SIG-M5 (cell line): ENCODE results near the gene DNAJB9.

Source experiments
- DNase-seq: peaks from one replicate; lab custom pipeline; 2025; lab: John Stamatoyannopoulos, UW

Gene DNAJB9

GRCh38 chr7:108568801-108569380 lies 783 bp upstream of the DNAJB9 start:
- no peak for DNase-seq

GRCh38 chr7:108570146-108570755 lies 577 bp downstream of the DNAJB9 start:
- DNase-seq = no peak

- DNase-seq = no peak
Observed at GRCh38 chr7:108572480-108572879, 2.8 kb downstream of the DNAJB9 start.

GRCh38 chr7:108575156-108575555 lies 5.5 kb downstream of the DNAJB9 start:
- DNase-seq = no peak

GRCh38 chr7:108576116-108576515 lies 6.4 kb downstream of the DNAJB9 start:
- DNase-seq = no peak

GRCh38 chr7:108578937-108579336 lies 9.3 kb downstream of the DNAJB9 start:
- no peak for DNase-seq

- no peak for DNase-seq
Observed at GRCh38 chr7:108580298-108580697, 10.6 kb downstream of the DNAJB9 start.

- no peak for DNase-seq
Observed at GRCh38 chr7:108581655-108582491, 12.2 kb downstream of the DNAJB9 start.

- DNase-seq = no peak
Observed at GRCh38 chr7:108584211-108584610, 14.5 kb downstream of the DNAJB9 start.

- no peak for DNase-seq
Observed at GRCh38 chr7:108585843-108586242, 16.2 kb downstream of the DNAJB9 start.

- DNase-seq = no peak
Observed at GRCh38 chr7:108586274-108586710, 16.6 kb downstream of the DNAJB9 start.

GRCh38 chr7:108589199-108589598 lies 19.5 kb downstream of the DNAJB9 start:
- no peak for DNase-seq

- no peak for DNase-seq
Observed at GRCh38 chr7:108589874-108590273, 20.2 kb downstream of the DNAJB9 start.

GRCh38 chr7:108590606-108591005 lies 20.9 kb downstream of the DNAJB9 start:
- no peak for DNase-seq

GRCh38 chr7:108592646-108593201 lies 23.1 kb downstream of the DNAJB9 start:
- no peak for DNase-seq

GRCh38 chr7:108596560-108596959 lies 26.9 kb downstream of the DNAJB9 start:
- DNase-seq = no peak

GRCh38 chr7:108598153-108598552 lies 28.5 kb downstream of the DNAJB9 start:
- no peak for DNase-seq

- DNase-seq = no peak
Observed at GRCh38 chr7:108598914-108599580, 29.4 kb downstream of the DNAJB9 start.

- no peak for DNase-seq
Observed at GRCh38 chr7:108600399-108600798, 30.7 kb downstream of the DNAJB9 start.

GRCh38 chr7:108603656-108604306 lies 34.1 kb downstream of the DNAJB9 start:
- no peak for DNase-seq

- DNase-seq = no peak
Observed at GRCh38 chr7:108604307-108605077, 34.8 kb downstream of the DNAJB9 start.
